GM12864 (cell line): ENCODE results near the gene PARN.

Source experiments
- DNase-seq: peaks from one replicate; pipeline ENCODE4 v3.0.0-alpha.2; 2011; ENCODE audit warnings: low read depth
- H3K4me3 ChIP-seq: 2 replicates; pipeline ENCODE4 v1.5.1; 2011; ENCODE audit warnings: mild to moderate bottlenecking, low read depth, low read length, control low read depth
- CTCF ChIP-seq: IDR thresholded peaks from 2 replicates; pipeline ENCODE4 v1.5.1; 2011; ENCODE audit warnings: low read depth, mild to moderate bottlenecking, moderate library complexity, low read length, control low read depth, inconsistent platforms; ENCODE audit errors: missing control alignments

The PARN gene

GRCh38 chr16:14491861-14492529 is 138.1 kb downstream of the PARN start:
- DNase-seq = no peak
- no peak overlapping the region for H3K4me3 ChIP-seq
- no peak for TF ChIP-seq CTCF

DNA sequence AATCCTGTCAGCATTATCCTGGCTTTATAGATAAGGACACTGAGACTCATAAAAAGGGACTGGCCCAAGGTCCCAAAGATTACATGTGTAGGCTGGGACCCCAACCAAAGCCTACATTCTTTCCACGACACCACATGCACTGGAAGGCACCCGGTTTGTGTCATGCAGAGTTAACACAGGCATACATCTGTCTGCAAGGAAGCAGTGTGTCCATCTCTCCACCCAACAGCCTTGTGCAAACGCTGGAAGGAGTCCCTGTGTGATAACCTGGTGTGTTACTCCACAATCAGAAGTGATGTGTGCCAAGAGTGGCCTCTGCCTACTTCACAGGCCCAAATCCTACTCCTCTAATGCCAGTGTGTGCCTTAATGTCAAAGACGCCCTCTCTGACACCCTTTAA is 139.8 kb downstream of the PARN start:
- DNase-seq = no peak
- H3K4me3 ChIP-seq = no peak overlapping the region
- TF ChIP-seq CTCF = no peak

DNA sequence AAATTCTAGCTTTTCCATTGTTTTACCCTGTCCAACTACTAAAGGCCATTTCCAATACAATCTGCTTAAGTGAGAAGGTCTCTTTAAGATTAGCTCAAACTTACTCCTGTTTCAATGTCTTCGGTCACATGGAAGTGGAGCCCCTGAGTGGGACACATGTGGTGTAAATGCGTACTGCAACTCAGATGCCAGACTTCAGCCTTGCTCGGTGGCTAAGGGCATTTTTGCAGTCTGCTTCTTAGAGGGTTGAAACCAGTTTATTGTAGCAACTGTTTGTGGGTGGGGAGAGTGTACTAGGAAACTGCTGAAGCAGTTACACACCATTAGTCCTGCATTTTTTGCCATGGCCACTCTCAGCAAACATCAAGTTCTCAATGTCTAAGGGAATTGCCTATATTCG is 140.6 kb downstream of the PARN start:
- no peak overlapping the region for H3K4me3 ChIP-seq
- peak; percentile 20 for TF ChIP-seq CTCF
- DNase-seq = no peak

- no peak overlapping the region for H3K4me3 ChIP-seq
- no peak for DNase-seq
These were observed 142.5 kb downstream of the PARN start for GRCh38 chr16:14487579-14487978.

DNA sequence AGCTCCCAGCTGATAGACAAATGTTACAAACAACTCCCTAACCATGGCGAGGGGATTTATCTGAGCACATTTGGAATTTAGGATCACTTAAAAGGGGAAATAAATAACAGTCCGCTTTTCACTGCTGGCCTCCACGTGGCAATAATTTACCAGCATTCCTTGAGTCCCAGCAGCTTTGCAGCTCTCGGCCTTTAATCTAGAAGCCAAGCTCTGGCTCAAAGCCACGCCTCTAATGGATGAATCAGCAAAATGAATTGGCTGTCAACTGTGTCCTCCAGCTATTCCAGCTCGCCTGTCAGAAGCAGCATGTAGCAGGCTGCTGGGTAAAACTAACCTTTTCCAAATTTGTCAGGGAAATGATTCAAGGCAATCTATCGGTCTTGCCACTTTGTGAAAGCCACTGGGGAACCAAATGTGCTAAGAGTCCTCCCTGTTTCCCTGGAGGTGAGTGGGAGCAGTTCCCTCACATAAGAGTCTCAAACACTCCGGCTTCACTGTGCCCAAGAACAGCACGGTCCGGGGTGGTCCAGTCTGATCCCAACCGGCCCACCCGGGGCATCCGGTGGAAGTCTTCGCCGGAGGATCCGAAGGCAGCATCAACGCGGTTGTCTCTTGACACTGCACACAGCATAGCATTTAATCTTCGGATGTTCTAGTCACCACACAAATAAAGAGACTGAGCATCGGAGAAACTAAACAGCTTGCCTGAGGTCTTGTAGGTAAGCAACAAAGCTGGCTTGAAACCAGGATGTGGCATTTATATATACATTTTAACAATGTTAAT is 143.3 kb downstream of the PARN start:
- DNase-seq = no peak
- no peak overlapping the region for H3K4me3 ChIP-seq
- TF ChIP-seq CTCF = no peak

More at GRCh38 chr16:14487579-14487978, 142.5 kb downstream of the PARN start:
- TF ChIP-seq CTCF = no peak

DNA sequence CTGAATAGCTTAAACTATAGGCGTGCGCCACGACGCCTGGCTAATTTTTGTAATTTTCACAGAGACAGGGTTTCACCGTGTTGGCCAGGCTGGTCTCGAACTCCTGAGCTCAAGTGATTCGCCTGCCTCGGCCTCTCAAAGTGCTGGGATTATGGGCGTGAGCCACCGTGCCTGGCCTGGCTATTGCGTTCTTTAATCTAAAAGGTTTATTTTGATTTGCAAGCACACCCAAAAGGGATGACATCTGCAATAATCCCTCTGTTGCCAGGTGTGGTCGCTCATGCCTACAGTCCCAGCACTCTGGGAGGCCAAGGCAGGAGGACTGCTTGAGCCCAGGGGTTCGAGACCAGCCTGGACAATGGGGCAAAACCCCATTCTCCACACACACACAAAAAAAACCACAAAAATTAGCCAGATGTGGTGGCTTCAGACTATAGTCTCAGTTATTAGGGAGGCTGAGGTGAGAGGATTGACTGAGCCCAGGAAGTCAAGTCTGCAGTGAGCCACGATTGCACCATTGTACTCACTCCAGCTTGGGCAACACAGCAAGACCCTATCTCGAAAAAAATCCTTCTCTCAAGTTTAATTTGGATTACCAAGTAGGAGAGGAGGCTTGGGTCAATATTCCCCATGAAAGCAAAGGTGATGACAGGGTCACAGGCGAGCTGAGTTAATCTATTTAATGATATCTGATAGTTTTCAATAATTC is 144.1 kb downstream of the PARN start:
- TF ChIP-seq CTCF = no peak
- no peak for DNase-seq
- H3K4me3 ChIP-seq = no peak overlapping the region
